ENCODE results near the gene GPHN.

GRCh38 chr14:67221982-67222328, 714.0 kb downstream of the GPHN start:
- TF ChIP-seq CTCF (IDR thresholded peaks at IDR 0.05; ENCODE audit: low read length) = no peak
- no peak for TF ChIP-seq EZH2 (IDR thresholded peaks at IDR 0.05; ENCODE audit: borderline replicate concordance, low read length)
